ENCODE measurements around the gene UQCRC1. TPM values are rescaled to one million over a fixed set of nuclear protein-coding genes. Genes with fewer than 3 reads are reported as not detected.

The UQCRC1 gene
- total RNA-seq, 1 experiment from 2014 or later: 575 TPM

- peaks cover 10% of the 10 kb centered on the region for H3K36me3 ChIP-seq (ENCODE audit: low read depth, low read length)
- no peaks in the 10 kb centered on the region for H3K9me2 ChIP-seq (replicated peaks; ENCODE audit: low read length)
- H3K4me3 ChIP-seq (ENCODE audit: low read length): peak overlapping the region; percentile 90
- H3K4me1 ChIP-seq (ENCODE audit: insufficient read depth, low read length): peaks cover 26% of the 10 kb centered on the region
- DNase-seq (no peak), ATAC-seq (no peak)
- H3K79me2 ChIP-seq (ENCODE audit: low read length): peaks cover 22% of the 10 kb centered on the region
- intact Hi-C loops (cut with micrococcal nuclease): loop anchor here (2.0 kb wide), 2 partner anchors 51 to 77 kb away; partner anchors contain the start of genes NCKIPSD and PFKFB4
- H3K27me3 ChIP-seq (ENCODE audit: low read length): no peaks in the 10 kb centered on the region
- ChIA-PET POLR2A (ENCODE audit: unreplicated experiment) (no interaction called here), CTCF (no interaction called here)
- H3F3A ChIP-seq (ENCODE audit: low read length, unreplicated experiment): no peaks in the 10 kb centered on the region
- H3K9ac ChIP-seq (ENCODE audit: low read length): no peak overlapping the region
- no peak for TF ChIP-seq EZH2 (IDR thresholded peaks at IDR 0.05; ENCODE audit: low read length, unreplicated experiment)
- no peak for TF ChIP-seq EZH2phosphoT487 (IDR thresholded peaks at IDR 0.05; ENCODE audit: borderline replicate concordance, low read length)
- TF ChIP-seq, protein P1, sequence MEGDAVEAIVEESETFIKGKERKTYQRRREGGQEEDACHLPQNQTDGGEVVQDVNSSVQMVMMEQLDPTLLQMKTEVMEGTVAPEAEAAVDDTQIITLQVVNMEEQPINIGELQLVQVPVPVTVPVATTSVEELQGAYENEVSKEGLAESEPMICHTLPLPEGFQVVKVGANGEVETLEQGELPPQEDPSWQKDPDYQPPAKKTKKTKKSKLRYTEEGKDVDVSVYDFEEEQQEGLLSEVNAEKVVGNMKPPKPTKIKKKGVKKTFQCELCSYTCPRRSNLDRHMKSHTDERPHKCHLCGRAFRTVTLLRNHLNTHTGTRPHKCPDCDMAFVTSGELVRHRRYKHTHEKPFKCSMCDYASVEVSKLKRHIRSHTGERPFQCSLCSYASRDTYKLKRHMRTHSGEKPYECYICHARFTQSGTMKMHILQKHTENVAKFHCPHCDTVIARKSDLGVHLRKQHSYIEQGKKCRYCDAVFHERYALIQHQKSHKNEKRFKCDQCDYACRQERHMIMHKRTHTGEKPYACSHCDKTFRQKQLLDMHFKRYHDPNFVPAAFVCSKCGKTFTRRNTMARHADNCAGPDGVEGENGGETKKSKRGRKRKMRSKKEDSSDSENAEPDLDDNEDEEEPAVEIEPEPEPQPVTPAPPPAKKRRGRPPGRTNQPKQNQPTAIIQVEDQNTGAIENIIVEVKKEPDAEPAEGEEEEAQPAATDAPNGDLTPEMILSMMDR (conservative IDR thresholded peaks at IDR 0.05; ENCODE audit: low read depth, low read length): no peak
- no peaks in the 10 kb centered on the region for H4K20me1 ChIP-seq (ENCODE audit: low read length)
- BruUV-seq (replicated peaks): no TSS peak
- no peak overlapping the region for H2AFZ ChIP-seq (ENCODE audit: low read length)
- no peaks in the 10 kb centered on the region for H3K9me3 ChIP-seq (ENCODE audit: low read length)
- H3K4me2 ChIP-seq (ENCODE audit: low read length): peak overlapping the region; percentile 99
- H3K27ac ChIP-seq (ENCODE audit: low read length): no peak overlapping the region
Observed at GRCh38 chr3:48633743-48634142, 24.3 kb upstream of the UQCRC1 start.

DNA sequence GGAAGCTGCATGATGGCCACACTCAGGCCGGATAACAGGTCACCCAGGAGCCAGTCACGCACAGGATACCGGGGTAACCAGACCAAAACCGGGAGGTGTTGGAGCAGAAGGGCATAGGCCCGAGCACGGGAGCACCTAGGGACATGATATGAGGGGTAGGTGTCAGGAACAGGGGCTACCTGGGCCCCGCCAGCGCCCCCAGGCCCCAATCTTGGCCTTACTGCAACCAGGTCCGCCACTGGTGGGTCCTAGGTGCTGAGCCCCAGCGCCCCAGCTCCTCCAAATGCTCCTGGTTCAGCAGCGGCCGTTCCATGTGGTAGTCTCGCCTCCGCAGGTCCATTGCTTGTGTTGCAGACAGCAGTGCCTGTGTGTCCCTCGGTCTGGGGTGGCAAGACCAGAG is 23.8 kb upstream of the UQCRC1 start:
- Histone ChIP-seq H3K27ac (ENCODE audit: low read length) (no peak overlapping the region), H3K4me3 (ENCODE audit: low read length) (no peak overlapping the region), H3K79me2 (ENCODE audit: low read length) (peaks cover 22% of the 10 kb centered on the region), H2AFZ (ENCODE audit: low read length) (no peak overlapping the region), H3K36me3 (ENCODE audit: low read depth, low read length) (peaks cover 10% of the 10 kb centered on the region), H3K4me2 (ENCODE audit: low read length) (no peak overlapping the region), H3K9ac (ENCODE audit: low read length) (no peak overlapping the region), H3K9me3 (ENCODE audit: low read length) (no peaks in the 10 kb centered on the region), H3F3A (ENCODE audit: low read length, unreplicated experiment) (no peaks in the 10 kb centered on the region), H3K9me2 (replicated peaks; ENCODE audit: low read length) (no peaks in the 10 kb centered on the region), H3K4me1 (ENCODE audit: insufficient read depth, low read length) (peaks cover 26% of the 10 kb centered on the region), H4K20me1 (ENCODE audit: low read length) (no peaks in the 10 kb centered on the region), H3K27me3 (ENCODE audit: low read length) (no peaks in the 10 kb centered on the region)
- intact Hi-C loops (cut with micrococcal nuclease): no loop called here
- POLR2A ChIA-PET (ENCODE audit: unreplicated experiment): no interaction called here
- TF ChIP-seq, protein P1 (conservative IDR thresholded peaks at IDR 0.05; ENCODE audit: low read depth, low read length): no peak
- TF ChIP-seq EZH2phosphoT487 (IDR thresholded peaks at IDR 0.05; ENCODE audit: borderline replicate concordance, low read length) (no peak), EZH2 (IDR thresholded peaks at IDR 0.05; ENCODE audit: low read length, unreplicated experiment) (no peak)
- BruUV-seq (replicated peaks): no TSS peak
- DNase-seq: no peak
- no peak for ATAC-seq
- CTCF ChIA-PET: no interaction called here

- ChIA-PET CTCF (no interaction called here), POLR2A (ENCODE audit: unreplicated experiment) (no interaction called here)
- H3K9ac ChIP-seq (ENCODE audit: low read length): no peak overlapping the region
- H3K4me1 ChIP-seq (ENCODE audit: insufficient read depth, low read length): peaks cover 20% of the 10 kb centered on the region
- DNase-seq (no peak), ATAC-seq (no peak)
- intact Hi-C loops (cut with micrococcal nuclease): no loop called here
- H3K9me2 ChIP-seq (replicated peaks; ENCODE audit: low read length): no peaks in the 10 kb centered on the region
- H3K4me3 ChIP-seq (ENCODE audit: low read length): no peak overlapping the region
- H3K27me3 ChIP-seq (ENCODE audit: low read length): no peaks in the 10 kb centered on the region
- H3K36me3 ChIP-seq (ENCODE audit: low read depth, low read length): peaks cover 20% of the 10 kb centered on the region
- H3K9me3 ChIP-seq (ENCODE audit: low read length): no peaks in the 10 kb centered on the region
- H2AFZ ChIP-seq (ENCODE audit: low read length): no peak overlapping the region
- H3F3A ChIP-seq (ENCODE audit: low read length, unreplicated experiment): no peaks in the 10 kb centered on the region
- TF ChIP-seq EZH2 (IDR thresholded peaks at IDR 0.05; ENCODE audit: low read length, unreplicated experiment): no peak
- TF ChIP-seq, protein P1 (conservative IDR thresholded peaks at IDR 0.05; ENCODE audit: low read depth, low read length): no peak
- no peak for TF ChIP-seq EZH2phosphoT487 (IDR thresholded peaks at IDR 0.05; ENCODE audit: borderline replicate concordance, low read length)
- H3K79me2 ChIP-seq (ENCODE audit: low read length): peaks cover 22% of the 10 kb centered on the region
- H4K20me1 ChIP-seq (ENCODE audit: low read length): no peaks in the 10 kb centered on the region
- no peak overlapping the region for H3K4me2 ChIP-seq (ENCODE audit: low read length)
- BruUV-seq (replicated peaks): no TSS peak
- H3K27ac ChIP-seq (ENCODE audit: low read length): no peak overlapping the region
Observed at GRCh38 chr3:48631516-48632448, 22.3 kb upstream of the UQCRC1 start.
